Raji (cell line): ENCODE results near the gene TMA7B.

Experiments
- POLR2A ChIP-seq: IDR thresholded peaks from 2 replicates; pipeline ENCODE4 v1.6.1; 2011; ENCODE audit warnings: low read depth, low read length, control low read depth; ENCODE audit not compliant: insufficient read depth

The TMA7B gene

DNA sequence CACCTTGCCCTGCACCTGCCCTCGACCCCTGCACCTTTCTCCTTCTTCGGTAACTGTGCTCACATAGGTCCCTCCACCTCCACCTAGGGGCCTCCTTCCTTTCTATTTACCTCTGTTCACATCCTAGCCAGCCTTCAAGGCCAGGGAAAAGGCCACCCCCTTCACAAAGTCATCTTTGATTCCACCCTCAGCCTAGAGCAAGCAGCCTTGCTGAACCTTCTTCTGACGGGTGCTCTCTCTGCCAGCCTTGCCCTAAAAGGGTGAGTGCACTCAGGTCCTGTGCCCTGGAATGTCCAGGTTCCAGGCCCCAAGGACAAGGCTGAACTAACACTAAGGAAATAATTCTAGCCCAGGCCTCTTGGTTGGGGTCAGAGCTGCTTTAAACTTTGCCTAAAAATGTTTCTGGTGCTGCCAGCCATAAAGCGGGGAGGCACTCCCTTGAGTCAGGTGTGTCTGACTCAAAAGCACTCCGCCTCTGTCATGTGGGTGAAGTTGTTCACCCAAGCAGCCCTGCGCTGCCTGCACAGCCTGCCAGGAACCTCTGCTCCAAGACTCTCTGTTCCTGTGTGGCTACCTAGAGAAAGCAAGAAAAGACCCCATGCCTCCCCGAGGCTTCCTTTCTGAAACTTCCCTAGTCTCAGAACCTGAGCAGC, 25.3 kb downstream of the TMA7B start:
- no peak for TF ChIP-seq POLR2A

DNA sequence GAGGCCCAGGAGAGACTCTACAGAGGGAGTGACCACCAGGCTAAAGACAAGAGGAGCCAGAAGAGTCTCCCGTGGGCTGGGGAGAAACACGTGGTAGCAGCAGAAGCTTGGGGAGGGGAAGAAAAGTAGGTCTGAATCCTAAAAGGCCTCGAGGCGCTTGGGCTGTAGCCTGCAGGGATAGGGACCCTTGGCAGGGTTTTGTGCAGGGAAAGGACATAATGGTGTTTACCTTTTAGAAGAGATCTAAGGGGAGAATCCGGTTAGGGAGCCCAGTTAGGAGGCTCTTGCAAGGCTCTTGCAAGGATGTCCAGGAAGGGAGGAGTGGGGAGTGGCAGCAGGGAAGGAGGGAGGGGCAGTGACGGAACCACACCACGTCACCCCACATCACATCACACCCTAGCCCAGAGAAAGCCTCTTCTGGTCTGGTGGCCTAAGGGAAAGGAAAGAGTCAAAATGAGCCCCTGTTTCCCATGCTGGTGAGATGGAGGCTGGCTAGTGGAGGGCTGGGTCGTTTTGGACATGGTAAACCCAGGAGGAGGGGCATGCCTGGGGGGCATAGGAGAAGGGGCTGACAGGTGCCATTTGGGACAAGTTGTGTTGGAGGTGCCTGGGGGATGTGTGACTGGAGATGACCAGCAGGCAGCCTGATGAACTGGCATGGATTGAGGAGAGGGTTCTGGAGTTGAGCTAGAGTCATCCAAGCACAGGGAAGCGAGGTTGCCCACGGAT, 28.4 kb downstream of the TMA7B start:
- no peak for TF ChIP-seq POLR2A

DNA sequence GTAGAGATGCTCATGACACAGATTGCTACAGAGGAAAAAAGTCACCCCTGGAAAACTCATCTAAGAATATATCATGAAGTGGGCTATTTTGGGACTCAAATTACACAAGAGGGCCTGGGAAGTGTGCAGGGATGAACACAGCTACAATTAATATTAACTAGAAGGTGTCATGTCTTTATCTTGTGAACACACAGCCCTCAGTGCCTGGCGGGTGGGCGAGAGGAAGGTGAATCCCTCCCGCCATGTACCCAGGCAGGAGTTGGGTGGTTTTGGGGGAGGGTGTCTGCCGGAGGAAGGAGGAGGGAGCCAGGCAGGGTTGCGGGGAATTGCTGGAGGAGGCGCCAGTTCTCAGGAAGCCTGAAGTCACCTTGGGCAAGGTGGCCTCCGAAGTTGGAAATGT, 29.4 kb downstream of the TMA7B start:
- no peak for TF ChIP-seq POLR2A

DNA sequence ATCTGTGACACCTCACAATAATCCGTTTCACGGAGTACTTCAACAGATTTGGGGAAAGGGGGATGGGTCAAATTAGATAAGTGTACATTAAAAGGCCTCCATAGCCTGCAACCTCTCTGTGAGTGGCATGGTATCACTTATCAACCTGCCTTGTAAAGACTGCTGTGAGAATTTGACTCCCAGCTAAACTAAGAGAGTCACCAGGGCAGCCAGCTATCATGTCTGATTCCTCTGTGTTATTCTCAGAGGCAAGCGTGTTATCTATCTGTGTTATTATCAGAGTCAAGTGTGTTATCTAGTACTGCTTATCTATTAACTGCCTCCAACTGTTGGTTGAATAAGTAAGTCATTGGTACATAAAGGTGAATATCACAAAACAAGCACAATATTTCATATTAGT, 30.5 kb downstream of the TMA7B start:
- TF ChIP-seq POLR2A, result no peak

DNA sequence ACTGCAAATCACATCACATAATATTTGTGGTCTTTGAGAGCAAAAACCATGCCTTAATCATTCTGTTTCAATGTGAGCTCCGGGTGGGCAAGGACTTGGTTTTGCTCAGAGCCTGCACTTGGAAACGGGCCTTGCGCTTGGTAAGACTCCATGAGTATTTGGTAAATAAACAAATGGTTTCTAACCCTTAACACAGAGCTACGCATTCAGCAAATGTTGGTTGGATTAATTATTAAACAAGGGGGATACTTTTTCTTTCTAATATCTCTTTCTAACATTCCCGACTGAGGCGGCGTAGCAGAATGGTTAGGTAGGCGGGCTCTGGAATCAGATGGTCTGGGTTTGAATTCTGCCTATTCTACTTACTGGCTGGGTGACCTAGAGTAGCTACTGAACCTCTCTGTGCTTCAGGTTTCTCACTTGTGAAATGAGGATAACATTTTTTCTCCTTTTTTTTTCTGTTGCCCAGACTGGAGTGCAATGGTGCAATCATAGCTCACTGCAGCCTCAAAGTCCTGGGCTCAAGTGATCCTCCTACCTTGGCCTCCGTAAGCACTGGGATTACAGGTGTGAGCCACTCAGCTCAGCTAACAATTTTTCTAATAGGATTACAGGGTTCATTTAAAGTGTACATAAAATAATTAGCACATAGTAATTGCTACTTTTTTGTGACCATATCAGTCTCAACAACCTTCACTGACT, 31.1 kb downstream of the TMA7B start:
- TF ChIP-seq POLR2A, result no peak

DNA sequence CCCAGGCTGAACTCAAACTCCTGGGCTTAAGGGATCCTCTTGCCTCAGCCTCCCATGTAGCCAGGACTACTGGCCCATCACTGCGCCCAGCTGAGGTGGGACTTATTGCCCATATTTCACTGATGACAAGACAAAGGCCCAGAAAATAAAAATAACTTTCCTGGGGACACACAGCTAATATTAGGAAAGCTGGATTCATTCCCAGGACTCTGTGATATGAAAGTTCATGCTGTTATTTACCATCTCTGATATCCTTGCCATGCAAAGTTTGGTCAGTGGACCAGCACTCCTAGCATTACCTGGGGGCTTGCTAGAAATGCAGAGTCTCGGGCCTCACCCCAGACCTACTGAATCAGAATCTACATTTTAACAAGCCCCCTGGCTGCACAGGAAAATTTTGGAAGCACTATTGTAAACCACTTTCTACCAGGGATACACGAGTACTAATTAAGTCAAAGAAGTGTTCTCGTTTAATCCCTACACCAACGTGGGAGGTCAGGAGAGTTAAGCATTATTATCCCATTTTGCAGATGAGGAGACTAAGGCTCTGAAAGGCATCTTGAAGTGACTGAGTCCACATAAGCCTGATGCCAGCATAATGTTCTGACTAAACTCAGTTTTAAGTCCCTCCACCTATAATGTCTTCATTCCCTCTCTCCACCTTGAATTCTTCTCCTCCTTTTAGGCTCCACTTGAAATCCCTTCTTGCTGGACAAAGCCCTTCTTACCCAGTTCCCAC, 32.1 kb downstream of the TMA7B start:
- TF ChIP-seq POLR2A, result no peak

DNA sequence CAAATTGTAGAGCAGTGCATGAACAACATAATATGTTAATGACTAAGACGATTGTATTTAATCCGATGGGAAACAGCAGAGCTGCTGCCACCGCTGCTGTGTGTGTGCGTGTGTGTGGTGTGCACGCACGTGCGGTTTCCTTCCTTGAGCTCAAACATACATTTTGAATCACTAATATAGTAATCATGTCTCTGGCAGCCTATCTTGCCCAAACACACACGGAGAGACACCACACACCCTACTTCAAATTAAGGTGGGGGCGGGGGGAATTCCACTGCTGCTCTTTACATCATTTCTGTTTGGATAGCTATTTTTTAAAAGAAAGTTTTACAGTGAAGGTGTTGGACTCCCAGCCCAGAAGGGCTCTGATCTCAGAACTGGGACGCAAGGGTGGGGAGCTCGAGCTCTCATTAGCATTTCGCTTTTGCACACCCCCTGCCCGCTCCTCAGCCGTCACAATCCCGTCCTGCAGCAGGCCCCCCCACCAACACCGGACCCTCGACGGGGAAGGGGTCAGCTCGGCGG, 33.9 kb downstream of the TMA7B start:
- no peak for TF ChIP-seq POLR2A

DNA sequence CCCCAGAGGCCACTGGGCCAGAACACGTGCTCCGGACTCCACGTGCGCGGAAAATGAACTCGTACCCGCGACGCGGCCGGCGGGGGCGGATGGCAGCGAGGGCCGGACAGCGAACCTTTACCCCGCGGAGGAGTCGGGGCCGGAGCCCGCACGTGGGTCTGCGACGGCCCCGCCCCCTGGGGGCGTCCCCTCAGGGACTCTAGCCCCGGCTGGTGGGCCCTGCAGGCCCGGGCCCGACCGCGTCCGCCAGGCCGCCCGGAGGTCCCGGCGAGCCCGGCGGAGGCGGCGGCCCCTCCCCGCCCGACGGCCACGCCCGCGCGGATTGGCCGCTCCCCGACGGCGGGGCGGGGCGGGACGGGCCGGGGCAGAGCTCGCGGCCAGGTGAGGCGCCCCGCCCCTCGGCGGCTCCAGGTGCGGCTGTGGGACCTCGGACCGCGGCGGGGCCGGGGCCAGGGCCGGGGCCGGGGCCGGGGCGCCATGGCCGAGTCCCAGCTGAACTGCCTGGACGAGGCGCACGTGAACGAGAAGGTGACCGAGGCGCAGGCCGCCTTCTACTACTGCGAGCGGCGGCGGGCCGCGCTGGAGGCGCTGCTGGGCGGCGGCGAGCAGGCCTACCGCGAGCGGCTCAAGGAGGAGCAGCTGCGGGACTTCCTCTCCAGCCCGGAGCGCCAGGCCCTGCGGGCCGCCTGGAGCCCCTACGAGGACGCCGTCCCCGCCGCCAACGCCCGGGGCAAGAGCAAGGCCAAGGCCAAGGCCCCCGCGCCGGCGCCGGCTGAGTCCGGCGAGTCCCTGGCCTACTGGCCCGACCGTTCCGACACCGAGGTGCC, 34.6 kb downstream of the TMA7B start, which contains the start of gene FAM83F:
TSS of gene FAM83F (plus strand) at position 389 of the 827 bp plus-strand sequence. CDS start at position 478, 89 bp downstream.
- TF ChIP-seq POLR2A, result no peak

DNA sequence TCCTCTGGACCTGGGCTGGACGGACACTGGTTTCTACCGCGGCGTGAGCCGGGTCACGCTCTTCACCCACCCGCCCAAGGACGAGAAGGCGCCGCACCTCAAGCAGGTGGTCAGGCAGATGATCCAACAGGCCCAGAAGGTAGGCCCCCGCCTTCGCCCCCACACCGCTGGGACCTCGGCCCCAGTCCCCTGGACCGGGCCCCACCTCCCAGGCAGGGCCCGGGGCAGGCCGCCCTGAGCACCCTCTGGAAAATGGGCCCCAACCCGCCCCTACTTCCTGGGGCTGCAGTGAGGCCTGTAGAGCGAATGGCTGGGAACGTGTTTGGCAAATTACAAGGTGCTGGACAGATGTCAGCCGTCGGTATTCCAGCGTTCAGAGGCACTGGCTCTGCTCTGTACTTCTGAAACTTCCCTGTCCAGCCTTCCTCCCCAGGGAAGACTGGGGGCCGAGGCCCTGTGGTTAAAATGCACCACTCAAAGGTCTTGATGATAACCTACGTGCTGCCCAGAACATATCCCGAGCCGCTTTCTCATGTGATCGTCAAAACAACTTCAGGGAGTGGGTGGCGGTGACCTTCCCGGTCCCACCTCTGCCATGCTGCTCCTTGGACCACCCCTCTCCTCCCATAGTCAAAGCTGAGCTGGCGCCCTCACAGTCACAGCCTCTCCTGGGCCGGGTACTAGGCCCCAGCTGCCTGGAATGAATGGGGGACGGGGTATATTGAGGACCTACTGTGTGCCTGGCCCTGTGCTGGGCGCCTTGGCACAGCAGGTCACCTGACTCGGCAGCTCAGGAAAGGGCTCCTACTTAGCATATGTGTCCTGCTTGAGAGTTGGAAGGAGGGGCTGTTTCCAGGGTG, 35.4 kb downstream of the TMA7B start:
- TF ChIP-seq POLR2A, result no peak

DNA sequence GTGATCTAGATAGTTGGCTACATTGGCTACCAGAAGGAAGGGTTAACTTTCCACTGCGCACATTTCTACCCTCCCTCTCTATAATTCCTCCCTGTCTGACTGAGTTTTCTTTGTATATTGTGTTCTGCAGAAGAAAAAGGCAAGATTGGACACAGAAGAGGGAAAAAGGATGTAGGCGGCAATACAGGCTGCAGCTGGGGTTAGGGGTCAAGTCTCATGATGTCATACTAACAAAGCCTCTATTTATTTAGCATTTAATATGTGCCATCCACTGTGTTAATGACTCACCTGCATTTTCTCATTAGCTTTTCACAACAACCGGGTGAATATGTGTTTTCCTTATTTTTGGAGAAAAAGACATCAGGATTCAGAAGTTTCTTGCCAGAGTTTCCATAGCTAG, 36.5 kb downstream of the TMA7B start:
- TF ChIP-seq POLR2A, result no peak

DNA sequence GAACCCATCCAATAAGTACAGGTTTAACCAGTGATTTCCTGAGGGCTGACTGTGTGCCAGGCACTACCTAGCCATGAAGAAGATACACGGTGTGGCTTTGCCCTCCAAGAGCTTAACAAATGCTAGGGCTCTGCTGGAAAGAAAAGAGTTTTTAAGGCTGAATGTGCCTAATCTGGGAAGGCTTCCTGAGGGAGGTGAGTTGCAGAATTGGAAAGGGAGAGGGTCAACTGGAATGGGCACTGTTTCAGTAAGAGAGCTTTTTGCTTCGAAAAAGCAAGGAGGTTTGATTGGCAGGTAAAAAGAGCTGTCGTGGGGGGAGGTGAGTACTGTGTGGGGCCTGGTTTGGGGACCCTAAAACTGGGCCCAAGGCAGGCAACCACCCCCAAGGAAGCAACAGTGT, 37.2 kb downstream of the TMA7B start:
- no peak for TF ChIP-seq POLR2A

DNA sequence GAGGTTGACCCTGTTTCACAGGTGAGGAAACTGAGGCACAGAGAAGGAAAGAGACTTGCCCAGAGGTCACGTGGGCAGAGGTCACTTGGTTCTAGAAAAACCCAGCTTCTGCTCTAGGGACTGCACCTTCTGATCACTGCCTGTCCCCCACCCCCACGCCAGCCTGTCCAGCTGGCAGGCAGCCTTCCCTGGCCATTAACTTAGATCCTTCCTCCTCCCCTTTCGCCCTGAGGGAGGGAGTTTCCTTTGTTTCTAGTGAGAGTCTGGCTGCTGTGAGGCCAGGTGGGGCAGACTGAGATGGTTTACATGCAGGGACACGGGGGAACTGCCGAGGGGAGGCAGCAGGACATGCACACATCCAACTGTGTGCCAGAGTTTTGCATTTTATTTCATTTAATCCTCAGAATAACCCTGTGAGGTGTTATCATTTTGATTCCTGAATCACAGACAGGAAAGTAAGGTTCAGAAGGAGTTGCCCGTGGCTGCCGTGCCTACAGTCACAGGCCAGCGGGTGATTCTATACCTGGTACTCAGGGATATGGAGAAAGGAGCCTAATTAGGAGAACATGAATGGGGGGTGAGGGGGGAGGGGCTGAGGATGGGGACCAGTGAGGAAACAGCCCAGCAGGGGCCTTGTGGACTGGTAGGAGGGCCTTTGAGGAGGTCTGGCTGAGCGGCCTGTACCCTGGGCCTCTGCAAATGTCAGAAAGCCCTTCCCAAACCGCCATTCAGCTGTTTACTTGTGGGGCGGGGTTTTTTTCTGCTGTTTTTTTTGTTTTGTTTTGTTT, 37.9 kb downstream of the TMA7B start:
- no peak for TF ChIP-seq POLR2A

DNA sequence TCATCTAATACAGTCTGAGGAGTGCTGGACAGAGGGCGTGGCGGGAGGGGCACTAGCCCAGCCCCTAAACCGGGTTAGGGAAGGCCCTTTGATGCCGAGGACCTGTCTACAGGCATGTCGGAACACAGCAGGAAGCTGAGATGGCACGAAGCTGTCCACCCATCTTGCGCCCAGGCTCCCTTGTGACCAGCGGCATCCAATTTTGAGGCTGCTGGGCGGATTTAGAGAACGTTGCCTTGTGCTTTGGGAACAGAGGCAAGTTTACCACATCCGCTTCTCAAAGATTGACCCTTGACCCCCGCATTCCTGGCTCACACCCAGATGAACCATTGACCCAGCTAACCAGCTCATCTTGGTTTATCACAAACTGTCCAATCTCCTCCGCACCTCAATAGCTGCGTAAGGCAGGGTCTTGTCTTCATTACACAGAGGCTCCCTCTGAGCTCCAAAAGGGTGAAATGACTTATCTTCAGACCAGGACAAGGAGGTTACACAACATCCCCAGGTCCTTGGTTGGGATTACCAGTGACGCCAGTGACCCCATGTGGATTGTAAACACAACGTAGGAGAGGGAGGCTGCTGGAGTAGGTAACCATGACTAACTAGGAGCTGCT, 39.1 kb downstream of the TMA7B start:
- no peak for TF ChIP-seq POLR2A

DNA sequence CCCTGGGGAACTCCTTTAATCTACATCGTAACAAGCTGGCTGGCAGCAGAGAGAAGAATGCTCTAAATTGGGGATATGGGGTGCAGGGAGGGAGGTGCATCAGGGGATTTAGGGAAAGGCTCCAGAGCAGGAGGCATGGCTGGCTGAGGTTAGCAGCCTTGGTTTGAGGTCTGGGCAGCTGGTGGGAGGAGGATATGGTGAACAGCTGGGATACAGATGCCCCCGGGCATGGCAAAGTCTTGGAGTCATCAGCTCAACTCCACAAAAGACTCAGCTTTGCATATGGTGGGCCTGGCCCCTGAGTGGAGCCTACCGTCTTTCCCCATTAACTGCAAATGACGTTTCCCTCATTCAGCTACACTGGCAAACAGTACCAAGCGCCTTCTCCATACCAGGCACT, 40.0 kb downstream of the TMA7B start:
- TF ChIP-seq POLR2A, result no peak
